HG03045 (cell line): ENCODE results near the gene CCDC7.
"Not testable (repeated sequence)": the region's sequence is repeated elsewhere in the genome, so short reads cannot be mapped to it uniquely, and the experiment has no call there.

ENCODE experiments used
- ATAC-seq: cut with Tn5 transposase; IDR thresholded peaks from one replicate; pipeline ENCODE4 v1.9.1; 2021; ENCODE audit warnings: mild to moderate bottlenecking, moderate library complexity; ENCODE audit not compliant: unreplicated experiment

Gene CCDC7

DNA sequence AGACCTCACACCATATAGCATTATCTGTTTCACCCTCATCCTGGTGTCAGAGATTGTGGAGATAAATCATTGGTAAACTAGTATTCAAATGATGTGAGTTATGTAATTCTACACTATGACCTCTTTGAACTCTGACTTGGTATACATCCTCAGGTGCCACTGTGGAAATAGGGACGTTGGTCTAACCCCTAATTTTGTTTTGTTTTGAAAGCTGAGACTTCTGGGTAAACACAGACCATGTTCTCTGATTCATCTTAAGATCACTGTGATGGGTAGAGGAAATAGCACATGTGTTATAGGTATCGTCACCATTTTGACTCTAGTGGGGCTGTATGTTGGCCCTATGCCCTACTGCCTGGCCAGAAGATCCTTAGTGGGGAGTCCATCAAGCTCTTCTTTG lies 241.6 kb downstream of the CCDC7 start:
- ATAC-seq, result no peak

DNA sequence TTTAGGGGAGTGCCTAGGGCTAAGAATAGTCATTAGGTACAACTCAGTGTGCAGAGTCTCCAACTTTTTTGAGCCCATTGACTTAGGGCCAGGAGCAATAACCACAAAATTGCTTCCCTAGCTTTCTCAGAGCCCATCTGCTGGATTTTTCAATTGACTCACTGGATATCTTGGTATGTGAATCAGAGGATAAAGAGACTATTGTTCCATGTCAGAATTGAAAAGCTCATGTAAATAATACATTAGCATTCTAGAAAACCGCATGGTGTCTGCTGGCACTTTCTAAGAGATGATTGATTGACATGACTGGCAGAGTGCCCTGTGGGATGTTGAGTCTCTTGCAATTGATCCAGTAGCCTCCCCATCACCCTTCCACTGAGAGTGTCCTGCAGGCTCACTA lies 246.2 kb downstream of the CCDC7 start:
- no peak for ATAC-seq

- no peak for ATAC-seq
Observed at GRCh38 chr10:32693441-32693979, 247.6 kb downstream of the CCDC7 start.

- ATAC-seq, result not testable (repeated sequence)
Observed at GRCh38 chr10:32699683-32700082, 253.7 kb downstream of the CCDC7 start.

DNA sequence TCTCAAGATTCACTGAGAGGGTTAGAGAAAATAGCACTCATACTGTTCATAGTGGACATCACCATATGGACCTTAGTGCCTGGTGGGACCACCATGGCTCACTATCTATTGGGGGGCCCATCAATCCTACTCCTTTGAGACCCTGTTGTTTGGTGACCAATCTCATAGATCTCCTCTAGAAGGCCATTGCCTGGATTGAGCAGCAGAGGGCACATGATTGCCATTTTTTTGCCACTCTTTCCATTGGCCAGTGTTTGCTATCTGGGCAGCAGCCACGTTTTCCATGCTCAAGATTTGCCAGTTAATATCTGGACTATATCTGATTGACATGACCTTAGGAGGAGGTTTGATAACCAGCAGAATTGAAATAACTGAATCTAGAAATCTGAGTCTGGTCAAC lies 267.6 kb downstream of the CCDC7 start:
- ATAC-seq, result no peak

DNA sequence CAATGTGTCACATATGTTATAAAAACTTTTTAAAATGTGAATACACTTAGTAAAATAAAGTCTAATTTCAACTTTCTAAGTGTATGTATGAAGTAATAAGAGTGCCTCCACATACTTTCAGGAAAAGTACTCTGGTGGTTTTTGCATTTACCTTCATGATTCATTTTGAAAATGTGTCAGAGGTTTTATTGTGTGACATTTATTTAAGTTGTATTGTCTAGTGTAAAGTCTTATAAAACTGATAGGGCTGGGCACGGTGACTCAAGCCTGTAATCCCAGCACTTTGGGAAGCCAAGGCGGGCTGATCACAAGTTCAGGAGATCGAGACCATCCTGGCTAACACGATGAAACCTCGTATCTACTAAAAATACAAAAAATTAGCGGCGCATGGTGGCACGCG lies 285.6 kb downstream of the CCDC7 start:
- ATAC-seq, result no peak

DNA sequence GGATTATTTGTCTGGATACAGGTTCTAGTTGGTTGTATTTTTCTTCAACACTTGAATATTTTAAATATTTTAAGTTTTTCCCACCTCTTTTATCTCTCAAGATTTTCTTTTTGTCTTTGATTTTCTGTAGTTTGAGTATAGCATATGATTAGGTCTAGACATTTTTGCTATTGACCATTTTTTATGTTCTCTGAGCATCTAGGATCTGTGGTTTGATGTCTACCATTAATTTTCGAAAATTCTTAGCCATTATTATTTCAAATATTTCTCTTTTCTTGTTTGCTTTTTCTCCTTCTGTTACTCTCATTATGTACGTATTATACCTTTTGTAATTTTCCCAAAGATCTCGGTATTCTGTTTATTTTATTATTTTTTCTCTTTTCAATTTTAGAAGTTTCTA lies 293.0 kb downstream of the CCDC7 start:
- ATAC-seq, result no peak

- no peak for ATAC-seq
Observed at GRCh38 chr10:32744321-32744720, 298.4 kb downstream of the CCDC7 start.

DNA sequence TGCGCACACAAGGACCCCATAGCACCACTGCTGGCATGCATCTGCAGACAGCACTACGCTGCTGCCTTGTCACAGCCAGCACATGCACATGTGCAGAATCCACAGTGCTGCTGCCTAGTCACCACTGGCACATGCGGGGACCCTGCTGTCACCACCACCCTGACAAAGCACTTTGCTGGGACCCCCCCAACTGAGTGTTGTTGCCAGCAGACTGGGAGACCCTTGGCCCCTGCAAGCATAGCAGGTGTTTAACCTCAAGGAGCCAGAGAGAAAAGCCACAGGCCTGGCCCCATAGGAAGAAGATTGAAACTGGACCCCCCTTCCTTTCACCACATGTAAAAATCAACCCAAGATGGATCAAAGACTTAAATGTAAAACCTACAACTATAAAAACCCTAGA lies 300.9 kb downstream of the CCDC7 start:
- ATAC-seq, result no peak

DNA sequence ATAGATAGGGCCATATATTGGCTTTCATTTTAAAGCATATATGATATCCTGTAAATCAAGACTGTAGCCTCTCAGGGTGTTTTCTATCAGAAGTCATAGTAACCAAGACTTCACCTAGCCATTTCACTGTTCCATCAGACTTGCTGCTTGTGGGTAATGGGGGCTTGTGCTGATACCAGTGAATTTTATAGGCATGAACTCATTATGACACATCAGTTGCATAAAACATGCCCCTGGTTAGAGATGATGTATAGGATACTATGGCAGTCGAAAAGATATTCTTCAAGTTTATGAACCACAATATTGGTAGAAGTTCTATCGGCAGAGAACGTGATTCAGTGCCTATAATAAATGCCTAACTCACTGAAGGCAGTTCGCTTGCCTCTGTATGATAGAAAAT lies 305.6 kb downstream of the CCDC7 start:
- no peak for ATAC-seq

GRCh38 chr10:32754900-32755299 lies 309.0 kb downstream of the CCDC7 start:
- ATAC-seq, result not testable (repeated sequence)

- ATAC-seq, result no peak
Observed at GRCh38 chr10:32771217-32771616, 325.3 kb downstream of the CCDC7 start.

- ATAC-seq, result no peak
Observed at GRCh38 chr10:32773105-32773504, 327.2 kb downstream of the CCDC7 start.

DNA sequence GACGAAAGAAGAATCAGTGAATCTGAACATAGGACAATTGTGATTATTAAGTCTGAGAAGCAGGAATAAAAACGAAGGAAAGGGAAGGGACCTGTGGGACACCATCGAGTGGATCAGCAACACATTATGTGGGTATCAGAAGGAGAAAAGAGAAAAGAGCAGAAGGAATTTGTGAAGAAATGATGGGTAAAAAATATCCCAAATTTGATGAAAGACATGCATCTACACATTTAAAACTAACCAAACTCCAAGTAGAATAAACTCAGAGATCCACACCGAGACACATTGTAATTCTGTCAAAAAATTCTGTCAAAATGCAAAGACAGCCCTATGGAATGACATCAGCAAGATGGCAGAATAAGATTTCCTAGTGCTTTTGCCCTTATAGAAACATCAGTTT lies 341.0 kb downstream of the CCDC7 start:
- ATAC-seq, result no peak

DNA sequence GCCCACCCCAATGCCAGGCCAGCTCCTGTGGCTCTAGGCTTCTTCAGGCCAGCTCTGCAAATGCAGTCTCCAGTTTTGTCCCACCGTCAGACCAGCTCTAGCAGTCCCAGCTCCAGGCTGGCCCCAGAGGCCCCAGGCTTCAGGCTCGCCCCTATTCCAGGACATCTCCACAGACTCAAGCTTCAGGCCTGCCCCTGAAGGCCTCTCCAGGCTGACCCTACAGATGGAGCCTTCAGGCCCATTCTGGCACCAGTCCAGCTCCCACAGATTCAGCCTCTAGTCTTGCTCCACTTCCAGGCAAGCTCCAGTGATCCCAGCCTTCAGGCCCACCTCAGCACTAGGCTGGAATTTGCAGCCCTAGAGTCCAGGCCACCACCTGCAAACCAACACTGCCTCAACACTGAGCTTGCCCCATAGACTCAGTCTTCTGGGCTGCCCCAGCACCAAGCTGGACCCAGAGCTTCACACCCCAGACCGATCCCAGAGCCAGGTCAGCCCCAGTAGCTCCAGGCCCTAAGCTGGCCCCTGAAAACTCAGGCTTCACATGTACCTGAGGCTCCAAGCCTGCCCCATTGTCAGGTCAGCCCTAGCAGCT lies 341.8 kb downstream of the CCDC7 start:
- no peak for ATAC-seq

- no peak for ATAC-seq
Observed at GRCh38 chr10:32788359-32788758, 342.4 kb downstream of the CCDC7 start.

DNA sequence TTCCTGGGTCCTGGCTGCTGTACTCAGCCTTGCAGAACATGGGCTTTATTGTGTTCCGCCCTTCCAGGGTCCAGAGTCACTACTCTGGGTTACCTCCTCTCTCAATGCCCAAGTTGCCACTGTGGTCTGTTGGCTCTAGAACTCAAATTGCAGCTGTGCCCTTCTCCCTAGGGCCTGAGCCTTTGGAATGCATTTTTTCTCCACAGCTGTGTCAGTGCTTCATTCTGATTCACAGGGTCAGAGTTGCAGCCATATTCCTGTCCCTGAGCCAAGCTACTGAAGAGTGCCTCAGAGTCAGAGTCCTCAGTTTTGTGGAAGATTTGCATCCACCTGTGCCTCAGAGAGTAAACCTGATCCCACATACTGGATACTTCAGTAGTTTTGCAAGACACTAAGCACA lies 344.5 kb downstream of the CCDC7 start:
- ATAC-seq, result no peak

GRCh38 chr10:32793033-32793432 lies 347.1 kb downstream of the CCDC7 start:
- ATAC-seq, result no peak

DNA sequence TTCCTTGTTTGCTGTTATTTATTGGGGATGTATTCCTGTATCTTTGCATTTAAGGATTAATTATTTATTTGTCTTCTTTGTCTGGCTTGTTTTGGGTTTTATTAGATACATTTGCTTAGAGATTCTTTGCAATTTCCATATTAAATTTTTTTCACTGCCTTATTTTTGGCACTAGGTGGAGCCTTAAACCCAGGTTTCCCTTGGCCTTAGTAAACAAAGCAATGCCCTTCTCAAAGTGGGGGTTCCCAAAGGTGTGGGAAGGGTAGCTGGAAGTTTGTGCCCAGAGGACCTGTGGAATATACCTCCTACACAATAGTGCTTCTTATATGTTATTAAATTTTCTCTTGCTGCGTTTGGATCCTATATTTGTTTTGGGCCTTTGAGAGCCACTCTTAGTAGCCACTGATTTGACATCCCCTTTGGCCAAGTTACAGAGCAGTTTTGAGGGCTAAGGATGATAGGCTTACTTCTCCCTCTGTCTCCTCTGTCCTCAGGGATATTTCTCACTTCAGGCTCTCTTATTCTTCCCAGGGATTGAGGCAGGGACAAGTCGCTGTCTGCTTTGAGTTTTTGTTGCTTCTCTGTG lies 349.8 kb downstream of the CCDC7 start:
- no peak for ATAC-seq

- not testable (repeated sequence) for ATAC-seq
Observed at GRCh38 chr10:32797393-32797792, 351.5 kb downstream of the CCDC7 start.

- no peak for ATAC-seq
Observed at GRCh38 chr10:32846974-32847373, 401.0 kb downstream of the CCDC7 start.

DNA sequence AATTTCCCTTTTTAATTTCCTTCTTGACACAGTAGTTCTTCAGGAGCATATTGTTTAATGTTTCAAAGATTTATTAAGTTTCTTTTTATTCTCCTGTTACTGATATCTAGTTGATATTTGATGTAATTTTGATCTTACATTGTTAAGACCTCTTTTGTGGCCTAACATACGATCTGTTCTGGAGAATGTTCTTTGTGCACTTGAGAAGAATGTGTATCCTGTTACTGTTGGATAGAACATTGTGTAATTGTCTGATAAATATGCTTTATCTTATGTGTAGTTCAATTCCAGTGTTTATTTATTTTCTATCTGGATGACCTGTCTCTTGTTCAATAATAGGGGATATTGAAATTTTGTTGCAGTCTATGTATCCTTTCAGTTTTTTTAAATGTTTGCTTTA lies 405.4 kb downstream of the CCDC7 start:
- ATAC-seq, result no peak

- no peak for ATAC-seq
Observed at GRCh38 chr10:32854435-32854834, 408.5 kb downstream of the CCDC7 start.
